Skeletal muscle satellite cell (primary cell): ENCODE measurements around the gene SORCS2.

Experiments
- H3K27me3 ChIP-seq: 2 replicates; pipeline ENCODE4 v1.7.0; 2013; ENCODE audit warnings: low read length; ENCODE audit not compliant: control insufficient read depth, insufficient read depth
- H3K36me3 ChIP-seq: 2 replicates; pipeline ENCODE4 v1.7.0; 2013; ENCODE audit warnings: mild to moderate bottlenecking, control low read depth, low read length; ENCODE audit not compliant: insufficient read depth
- H3K4me1 ChIP-seq: 2 replicates; pipeline ENCODE4 v1.7.0; 2013; ENCODE audit warnings: low read length; ENCODE audit not compliant: control insufficient read depth, insufficient read depth
- H3K4me2 ChIP-seq: 2 replicates; pipeline ENCODE4 v1.7.0; 2013; ENCODE audit warnings: mild to moderate bottlenecking, low read length
- H3K4me3 ChIP-seq: 2 replicates; pipeline ENCODE4 v1.7.0; 2013; ENCODE audit warnings: low read length
- H3K9ac ChIP-seq: 2 replicates; pipeline ENCODE4 v1.7.0; 2013; ENCODE audit warnings: mild to moderate bottlenecking, low read depth, low read length, moderate library complexity
- H3K9me3 ChIP-seq: replicated peaks from 2 replicates; pipeline ENCODE4 v1.7.0; 2013; ENCODE audit warnings: mild to moderate bottlenecking, control low read depth, low read length

Gene SORCS2

GRCh38 chr4:7652906-7653305 is 460.6 kb downstream of the SORCS2 start:
- Histone ChIP-seq H3K4me3 (no peak overlapping the region), H3K9me3 (no peaks in the 10 kb centered on the region), H3K4me2 (no peak overlapping the region), H3K9ac (no peak overlapping the region), H3K36me3 (no peaks in the 10 kb centered on the region), H3K27me3 (no peaks in the 10 kb centered on the region), H3K4me1 (peaks cover 39% of the 10 kb centered on the region)

GRCh38 chr4:7653510-7654369 is 461.4 kb downstream of the SORCS2 start:
- Histone ChIP-seq H3K9me3 (no peaks in the 10 kb centered on the region), H3K27me3 (no peaks in the 10 kb centered on the region), H3K4me1 (peaks cover 30% of the 10 kb centered on the region), H3K4me2 (no peak overlapping the region), H3K9ac (no peak overlapping the region), H3K36me3 (no peaks in the 10 kb centered on the region), H3K4me3 (no peak overlapping the region)

GRCh38 chr4:7654550-7655445 is 462.5 kb downstream of the SORCS2 start:
- Histone ChIP-seq H3K4me1 (peaks cover 20% of the 10 kb centered on the region), H3K27me3 (no peaks in the 10 kb centered on the region), H3K9me3 (no peaks in the 10 kb centered on the region), H3K36me3 (no peaks in the 10 kb centered on the region), H3K4me2 (no peak overlapping the region), H3K4me3 (no peak overlapping the region), H3K9ac (no peak overlapping the region)

- Histone ChIP-seq H3K27me3 (no peaks in the 10 kb centered on the region), H3K9ac (no peak overlapping the region), H3K36me3 (no peaks in the 10 kb centered on the region), H3K9me3 (no peaks in the 10 kb centered on the region), H3K4me2 (no peak overlapping the region), H3K4me3 (no peak overlapping the region), H3K4me1 (peaks cover 14% of the 10 kb centered on the region)
These were observed 463.3 kb downstream of the SORCS2 start for GRCh38 chr4:7655511-7656243.

DNA sequence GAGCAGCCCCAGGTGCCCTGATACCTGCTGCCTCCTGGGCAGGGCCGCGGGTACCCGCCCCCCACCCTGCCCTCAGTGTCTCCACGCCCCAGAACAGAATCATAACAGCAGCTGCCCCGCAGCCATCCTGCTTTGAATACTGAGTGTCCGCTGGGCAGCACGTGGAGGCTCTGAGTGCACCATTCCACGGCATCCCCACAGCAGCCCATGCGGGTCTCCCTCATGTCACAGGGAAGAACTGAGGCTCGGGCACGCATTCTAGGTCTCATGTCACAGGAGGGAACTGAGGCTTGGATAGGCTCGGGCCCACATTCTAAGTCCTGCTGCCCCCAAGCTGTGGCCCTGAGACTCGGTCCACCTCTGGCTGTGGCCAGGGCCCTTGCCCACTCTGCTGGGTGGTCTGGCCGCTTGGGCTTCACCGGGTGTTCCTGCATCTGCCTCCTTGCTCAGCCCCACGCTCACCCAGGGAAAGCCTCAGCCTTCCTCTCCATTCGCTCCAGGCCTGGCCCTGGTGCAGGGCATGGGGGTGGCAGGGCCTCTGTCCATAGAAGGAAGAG is 464.0 kb downstream of the SORCS2 start:
- no peak overlapping the region for H3K4me3 ChIP-seq
- H3K9ac ChIP-seq = no peak overlapping the region
- no peaks in the 10 kb centered on the region for H3K36me3 ChIP-seq
- H3K27me3 ChIP-seq = no peaks in the 10 kb centered on the region
- H3K4me2 ChIP-seq = no peak overlapping the region
- no peaks in the 10 kb centered on the region for H3K9me3 ChIP-seq
- peaks cover 8% of the 10 kb centered on the region for H3K4me1 ChIP-seq

- no peaks in the 10 kb centered on the region for H3K4me1 ChIP-seq
- no peaks in the 10 kb centered on the region for H3K36me3 ChIP-seq
- no peak overlapping the region for H3K9ac ChIP-seq
- no peak overlapping the region for H3K4me2 ChIP-seq
- H3K27me3 ChIP-seq = no peaks in the 10 kb centered on the region
- no peak overlapping the region for H3K4me3 ChIP-seq
- no peaks in the 10 kb centered on the region for H3K9me3 ChIP-seq
These were observed 465.4 kb downstream of the SORCS2 start for GRCh38 chr4:7657545-7658297.

DNA sequence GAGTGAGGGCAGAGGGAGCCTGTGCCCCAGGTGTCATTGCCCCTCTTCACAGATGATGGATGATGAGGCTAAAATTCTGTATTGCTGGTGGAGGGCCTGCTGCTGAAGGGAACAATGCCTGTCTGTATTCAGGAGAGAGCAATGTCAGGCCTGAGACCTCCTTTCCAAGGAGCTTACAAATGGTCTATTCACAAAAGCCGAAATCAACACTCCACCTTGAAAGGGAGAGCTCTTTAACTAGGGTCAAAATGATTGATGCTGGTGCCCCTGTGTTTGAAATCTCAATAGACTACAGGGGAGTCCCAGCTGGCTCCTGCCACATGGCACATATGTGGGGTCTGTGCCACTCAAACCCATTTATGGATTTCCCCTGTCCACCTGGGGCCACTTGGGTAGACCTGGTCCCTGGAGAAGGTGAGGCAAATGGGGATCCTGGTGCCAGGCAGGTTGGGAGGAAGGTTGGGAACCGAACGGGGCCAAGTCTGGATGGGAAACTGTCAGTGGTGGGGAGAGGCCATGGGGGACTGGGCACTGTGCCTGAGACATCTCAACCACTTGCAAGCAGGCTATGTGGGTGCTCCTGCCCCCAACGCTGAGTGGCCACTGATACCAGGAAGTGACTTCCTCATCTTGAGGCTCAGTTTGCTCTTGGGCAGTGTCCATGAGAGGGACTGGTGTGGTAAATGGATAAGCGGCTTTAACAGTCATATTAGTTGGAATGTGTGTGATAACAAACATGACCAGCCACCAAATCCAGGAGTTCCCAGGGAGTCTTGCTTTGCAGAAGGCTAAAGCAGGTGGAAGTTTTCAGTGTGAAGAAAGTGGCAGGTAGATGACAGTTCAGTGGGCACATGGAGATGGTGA is 466.2 kb downstream of the SORCS2 start:
- H3K4me3 ChIP-seq = no peak overlapping the region
- H3K36me3 ChIP-seq = no peaks in the 10 kb centered on the region
- no peak overlapping the region for H3K4me2 ChIP-seq
- no peak overlapping the region for H3K9ac ChIP-seq
- H3K27me3 ChIP-seq = no peaks in the 10 kb centered on the region
- no peaks in the 10 kb centered on the region for H3K9me3 ChIP-seq
- H3K4me1 ChIP-seq = no peaks in the 10 kb centered on the region

DNA sequence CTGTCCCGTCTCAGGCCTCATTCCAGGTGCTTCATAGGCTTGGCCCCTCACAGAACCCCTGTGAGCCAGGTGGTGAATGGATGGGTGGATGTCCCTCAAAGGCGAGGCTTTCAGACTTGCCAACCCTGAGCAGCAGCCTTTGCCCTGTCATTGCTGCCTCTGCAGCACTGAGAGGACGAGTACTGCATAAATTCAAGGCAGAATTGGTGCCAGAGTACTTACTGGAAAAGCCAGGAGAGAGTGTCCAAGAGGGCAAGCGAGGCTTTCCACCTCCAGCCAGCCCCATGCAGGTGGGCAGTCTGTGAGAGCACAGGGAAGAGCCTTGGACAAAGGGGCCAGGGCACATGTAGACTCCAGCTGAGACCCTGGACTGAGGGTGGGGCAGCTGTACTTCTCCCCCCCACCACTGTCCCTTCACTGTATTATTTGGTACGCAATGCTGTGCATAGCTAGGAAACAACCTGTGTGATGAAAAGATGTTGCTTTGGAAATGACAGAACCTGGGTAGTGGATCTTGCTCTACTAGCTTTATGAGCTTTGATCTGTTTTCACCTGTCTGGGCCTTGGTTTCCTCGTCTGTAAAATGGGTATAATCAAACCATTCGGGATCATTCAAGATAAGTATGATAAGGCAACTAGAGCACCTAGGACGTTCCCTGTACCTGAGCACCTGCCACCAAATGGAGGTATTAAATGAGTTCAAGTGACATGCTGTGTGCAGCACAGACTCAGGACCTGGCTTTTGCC is 467.3 kb downstream of the SORCS2 start:
- Histone ChIP-seq H3K4me1 (no peaks in the 10 kb centered on the region), H3K9ac (no peak overlapping the region), H3K4me3 (no peak overlapping the region), H3K4me2 (no peak overlapping the region), H3K36me3 (no peaks in the 10 kb centered on the region), H3K27me3 (no peaks in the 10 kb centered on the region), H3K9me3 (no peaks in the 10 kb centered on the region)

GRCh38 chr4:7660176-7661039 is 468.1 kb downstream of the SORCS2 start:
- Histone ChIP-seq H3K4me2 (no peak overlapping the region), H3K9ac (no peak overlapping the region), H3K27me3 (no peaks in the 10 kb centered on the region), H3K36me3 (no peaks in the 10 kb centered on the region), H3K4me3 (no peak overlapping the region), H3K4me1 (no peaks in the 10 kb centered on the region), H3K9me3 (no peaks in the 10 kb centered on the region)
